HCT116 (cell line): ENCODE measurements around the gene GABARAPL1. TPM values are rescaled to one million over a fixed set of nuclear protein-coding genes. Genes with fewer than 3 reads are reported as not detected.

Experiments used
- ATAC-seq: fragments of 200-7000 bp; cut with Tn5 transposase; 2 replicates; pipeline ENCODE4 v1.9.1; 2020; ENCODE audit warnings: mild to moderate bottlenecking, moderate library complexity
- BruUV-seq: library from RNA; stranded (reverse); fragments of 400-500 nt; replicated peaks from 2 replicates; lab custom pipeline; 2021; lab: Mats Ljungman, UMichigan
- CTCF ChIA-PET: fragments of 300-600 bp; sonication (Branson Sonifier 250); formaldehyde crosslinking; loops from one replicate; lab custom pipeline; 2021; ENCODE audit warnings: antibody characterized with exemption; lab: Charles Lee
- POLR2A ChIA-PET: fragments of 300-600, 350-600 bp; sonication (Branson Sonifier 250); formaldehyde crosslinking; loops from one replicate; lab custom pipeline; 2021; ENCODE audit warnings: antibody characterized with exemption; lab: Charles Lee
- RAD21 ChIA-PET, 2 experiments: fragments of 300-600 bp; sonication (Branson Sonifier 250); formaldehyde crosslinking; loops; one replicate each; lab custom pipeline; 2023; ENCODE audit warnings: low total read pairs in 2 of 2; ENCODE audit not compliant: uncharacterized antibody in 2 of 2, unreplicated experiment in 2 of 2, low non-redundant PET in 1 of 2; lab: Charles Lee
- DNase-seq: peaks from one replicate; pipeline ENCODE4 v3.0.0-alpha.2; 2010; ENCODE audit warnings: low read depth, low spot score
- H2AFZ ChIP-seq: fragments of 200-600 bp; shearing (Covaris generic), sonication (generic); 2 replicates; pipeline ENCODE4 v1.6.1; 2017; ENCODE audit warnings: low read depth, mixed run types, mixed read lengths, antibody characterized with exemption, low read length; ENCODE audit not compliant: poor library complexity, severe bottlenecking
- H3K27ac ChIP-seq: 2 replicates; pipeline ENCODE4 v1.5.1; 2012; ENCODE audit warnings: low read depth, low read length
- H3K27me3 ChIP-seq: fragments of 200-600 bp; sonication (generic); 2 replicates; pipeline ENCODE4 v1.6.1; 2016; ENCODE audit warnings: mixed run types, low read length, mixed read lengths; ENCODE audit not compliant: insufficient read depth
- H3K36me3 ChIP-seq, 2 experiments: fragments of 200-500 bp in 1 of 2; fragments of 200-600 bp in 1 of 2; sonication (Bioruptor generic) in 1 of 2; sonication (generic) in 1 of 2; 2 replicates each; pipeline versions ENCODE4 v1.5.1 to v1.6.1; 2014 to 2016; ENCODE audit warnings: low read length in 2 of 2, inconsistent platforms in 1 of 2, mixed read lengths in 1 of 2, mixed run types in 1 of 2; ENCODE audit not compliant: insufficient read depth in 2 of 2, control insufficient read depth in 1 of 2
- H3K4me1 ChIP-seq, 2 experiments: fragments of 200-600 bp in 1 of 2; sonication (generic) in 1 of 2; 2 replicates each; pipeline versions ENCODE4 v1.5.1 to v1.6.1; 2012 to 2017; ENCODE audit warnings: low read length in 2 of 2, inconsistent platforms in 1 of 2, mild to moderate bottlenecking in 1 of 2, mixed read lengths in 1 of 2, mixed run types in 1 of 2, moderate library complexity in 1 of 2; ENCODE audit not compliant: insufficient read depth in 2 of 2, control insufficient read depth in 1 of 2
- H3K4me2 ChIP-seq: fragments of 200-600 bp; sonication (generic); 2 replicates; pipeline ENCODE4 v1.6.1; 2017; ENCODE audit warnings: mixed run types, low read length, mixed read lengths
- H3K4me3 ChIP-seq, 2 experiments: fragments of 200-600 bp in 1 of 2; sonication (generic) in 1 of 2; replicated peaks in 1 of 2; 2 replicates each; pipeline ENCODE4 v1.5.1; 2011 to 2016; ENCODE audit warnings: low read length in 2 of 2, control low read depth in 1 of 2, low read depth in 1 of 2, mild to moderate bottlenecking in 1 of 2, mixed read lengths in 1 of 2, mixed run types in 1 of 2
- H3K79me2 ChIP-seq: fragments of 200-600 bp; sonication (generic); 2 replicates; pipeline ENCODE4 v1.6.1; 2017; ENCODE audit warnings: mild to moderate bottlenecking, mixed run types, low read length, moderate library complexity, mixed read lengths; ENCODE audit not compliant: insufficient read depth
- H3K9ac ChIP-seq: fragments of 200-600 bp; sonication (generic); 2 replicates; pipeline ENCODE4 v1.6.1; 2016; ENCODE audit warnings: low read length, mixed read lengths
- H3K9me2 ChIP-seq: fragments of 200-600 bp; sonication (generic), shearing (Covaris generic); 2 replicates; pipeline ENCODE4 v1.6.1; 2017; ENCODE audit warnings: mixed run types, mild to moderate bottlenecking, moderate library complexity; ENCODE audit not compliant: insufficient read depth
- H3K9me3 ChIP-seq, 2 experiments: fragments of 200-500 bp in 1 of 2; fragments of 200-600 bp in 1 of 2; sonication (Bioruptor generic) in 1 of 2; sonication (generic) in 1 of 2; 2 replicates each; pipeline ENCODE4 v1.6.1; 2014 to 2017; ENCODE audit warnings: low read length in 2 of 2, mixed read lengths in 2 of 2, inconsistent platforms in 1 of 2, low read depth in 1 of 2, mild to moderate bottlenecking in 1 of 2, mixed run types in 1 of 2, moderate library complexity in 1 of 2; ENCODE audit not compliant: control insufficient read depth in 1 of 2, insufficient read depth in 1 of 2
- H4K20me1 ChIP-seq: fragments of 200-600 bp; sonication (generic), shearing (Covaris generic); 2 replicates; pipeline ENCODE4 v1.6.1; 2017; ENCODE audit warnings: mixed run types, mild to moderate bottlenecking, moderate library complexity; ENCODE audit not compliant: insufficient read depth
- ELF1 ChIP-seq: IDR thresholded peaks from 2 replicates; pipeline ENCODE4 v1.6.1; 2012; ENCODE audit warnings: low read depth, borderline replicate concordance
- RAD21 ChIP-seq: IDR thresholded peaks from 2 replicates; pipeline ENCODE4 v1.6.1; 2012; ENCODE audit warnings: low read depth, mild to moderate bottlenecking
- SIN3A ChIP-seq: IDR thresholded peaks from 2 replicates; pipeline ENCODE4 v1.6.1; 2012; ENCODE audit warnings: low read depth
- TCF7L2 ChIP-seq: IDR thresholded peaks from 2 replicates; pipeline ENCODE4 v1.7.0; 2011; ENCODE audit warnings: borderline replicate concordance, inconsistent platforms; ENCODE audit not compliant: insufficient read depth, insufficient read length; ENCODE audit errors: extremely low read depth
- YY1 ChIP-seq: IDR thresholded peaks from 2 replicates; pipeline ENCODE4 v1.6.1; 2011; ENCODE audit warnings: low read length, low read depth, moderate library complexity, mild to moderate bottlenecking; ENCODE audit not compliant: insufficient replicate concordance; ENCODE audit errors: extremely low read depth
- ZFX ChIP-seq: fragments of 450-650 bp; IDR thresholded peaks from 2 replicates; pipeline ENCODE4 v1.6.1; 2017
- intact Hi-C: fragments of 100-400 bp; cut with micrococcal nuclease; formaldehyde crosslinking; loops from 2 replicates; pipeline ENCODE4 v1.10.0; 2022
- total RNA-seq: library from RNA; stranded (reverse); gene quantifications from one replicate; pipeline ENCODE4 v1.2.1, GENCODE V29; 2021; ENCODE audit not compliant: unreplicated experiment
- TF ChIP-seq, protein P1 (sequence below): IDR thresholded peaks from 2 replicates; pipeline ENCODE4 v1.6.1; 2012
- TF ChIP-seq, protein P2 (sequence below): IDR thresholded peaks from 2 replicates; pipeline ENCODE4 v1.6.1; 2012

GABARAPL1 gene
- total RNA-seq, 1 experiment from 2014 or later, result 35.5 TPM

DNA sequence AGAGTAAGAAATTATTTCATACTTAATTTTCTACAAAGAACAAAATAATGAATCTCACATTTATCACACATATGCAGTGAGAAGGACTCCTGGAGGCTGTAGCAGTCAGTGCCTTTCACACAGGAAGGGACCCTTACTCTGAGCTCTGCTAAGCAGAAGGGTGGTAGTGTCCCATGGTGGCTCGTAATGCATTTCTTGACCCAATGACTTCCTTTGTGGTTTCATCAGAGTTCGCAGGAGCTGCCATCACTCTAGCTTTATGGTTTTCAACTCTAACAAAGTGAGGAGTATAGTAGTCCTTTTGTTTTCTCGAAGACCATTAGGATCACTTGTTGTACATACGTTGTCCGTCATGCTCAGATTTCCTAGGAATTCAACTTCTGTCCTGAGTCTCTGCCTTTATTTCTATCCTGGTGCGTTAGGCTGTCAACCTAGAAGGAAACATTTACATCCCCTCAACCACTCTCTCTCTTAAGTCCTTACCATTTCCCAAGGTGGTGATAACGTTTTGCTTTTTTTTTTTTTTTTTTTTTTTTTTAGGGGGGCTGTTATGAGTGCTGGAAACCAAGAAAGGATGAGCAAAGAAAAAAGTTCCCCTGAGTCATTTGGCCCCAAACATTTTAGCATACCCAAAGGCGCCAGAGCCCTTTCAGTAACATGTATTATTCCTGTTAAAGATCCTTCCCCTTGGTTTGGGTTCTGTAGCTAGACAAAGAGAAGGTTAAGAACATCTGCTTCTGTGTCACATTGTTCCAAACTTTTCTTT lies 37.2 kb downstream of the GABARAPL1 start:
- DNase-seq (no peak), ATAC-seq (no peak)
- POLR2A ChIA-PET, result no interaction called here
- no peaks in the 10 kb centered on the region for H3K4me1 ChIP-seq
- H3K79me2 ChIP-seq, result no peaks in the 10 kb centered on the region
- no peak overlapping the region for H3K4me3 ChIP-seq
- H4K20me1 ChIP-seq, result no peaks in the 10 kb centered on the region
- TF ChIP-seq, protein P1, sequence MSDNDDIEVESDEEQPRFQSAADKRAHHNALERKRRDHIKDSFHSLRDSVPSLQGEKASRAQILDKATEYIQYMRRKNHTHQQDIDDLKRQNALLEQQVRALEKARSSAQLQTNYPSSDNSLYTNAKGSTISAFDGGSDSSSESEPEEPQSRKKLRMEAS, result no peak
- no peaks in the 10 kb centered on the region for H3K36me3 ChIP-seq
- no peaks in the 10 kb centered on the region for H3K9me3 ChIP-seq
- no peaks in the 10 kb centered on the region for H3K9me2 ChIP-seq
- no peak overlapping the region for H3K9ac ChIP-seq
- H3K4me2 ChIP-seq, result no peak overlapping the region
- CTCF ChIA-PET, result no interaction called here
- H2AFZ ChIP-seq, result no peak overlapping the region
- no peak overlapping the region for H3K27ac ChIP-seq
- RAD21 ChIA-PET, result no interaction called here
- no TSS peak for BruUV-seq
- no peaks in the 10 kb centered on the region for H3K27me3 ChIP-seq
- intact Hi-C loops, result no loop called here

DNA sequence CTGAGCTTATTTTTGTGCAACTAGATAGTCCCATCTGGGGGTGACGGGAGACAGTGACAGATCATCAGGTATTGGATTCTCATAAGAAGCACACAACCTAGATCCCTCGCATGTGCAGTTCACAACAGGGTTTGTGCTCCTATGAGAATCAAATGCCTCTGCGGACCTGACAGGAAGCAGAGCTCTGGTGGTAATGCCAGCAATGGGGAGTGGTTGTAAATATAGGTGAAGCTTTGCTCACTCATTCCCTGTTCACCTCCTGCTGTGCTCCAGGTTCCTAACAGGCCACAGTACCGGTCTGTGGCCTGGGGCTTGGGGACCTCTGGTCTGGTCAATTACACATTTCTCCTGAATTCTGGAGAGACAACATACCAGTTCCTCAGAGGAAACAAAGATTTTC lies 39.0 kb downstream of the GABARAPL1 start:
- ChIA-PET RAD21 (no interaction called here), CTCF (no interaction called here), POLR2A (no interaction called here)
- H3K9me3 ChIP-seq, result peaks cover 0 to 3% of the 10 kb centered on the region in 2 experiments; a peak in 2 of 4 replicates
- H3K36me3 ChIP-seq, result no peaks in the 10 kb centered on the region
- H3K9ac ChIP-seq, result no peak overlapping the region
- H2AFZ ChIP-seq, result no peak overlapping the region
- BruUV-seq, result no TSS peak
- no peak overlapping the region for H3K27ac ChIP-seq
- no peaks in the 10 kb centered on the region for H3K27me3 ChIP-seq
- no peaks in the 10 kb centered on the region for H3K79me2 ChIP-seq
- no peaks in the 10 kb centered on the region for H3K4me1 ChIP-seq
- H3K4me2 ChIP-seq, result no peak overlapping the region
- no peaks in the 10 kb centered on the region for H4K20me1 ChIP-seq
- no peak for ATAC-seq
- intact Hi-C loops, result no loop called here
- no peak for DNase-seq
- TF ChIP-seq SIN3A (no peak), YY1 (no peak), RAD21 (no peak), ELF1 (no peak), ZFX (no peak), TCF7L2 (no peak)
- TF ChIP-seq, protein P1, result no peak
- TF ChIP-seq, protein P2, sequence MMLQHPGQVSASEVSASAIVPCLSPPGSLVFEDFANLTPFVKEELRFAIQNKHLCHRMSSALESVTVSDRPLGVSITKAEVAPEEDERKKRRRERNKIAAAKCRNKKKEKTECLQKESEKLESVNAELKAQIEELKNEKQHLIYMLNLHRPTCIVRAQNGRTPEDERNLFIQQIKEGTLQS, result no peak
- no peaks in the 10 kb centered on the region for H3K9me2 ChIP-seq
- no peak overlapping the region for H3K4me3 ChIP-seq
